ENCODE data around the gene TRAPPC2B.
A peak's percentile ranks its signal among the peaks of the same experiment; 100 is the strongest.

The TRAPPC2B gene

DNA sequence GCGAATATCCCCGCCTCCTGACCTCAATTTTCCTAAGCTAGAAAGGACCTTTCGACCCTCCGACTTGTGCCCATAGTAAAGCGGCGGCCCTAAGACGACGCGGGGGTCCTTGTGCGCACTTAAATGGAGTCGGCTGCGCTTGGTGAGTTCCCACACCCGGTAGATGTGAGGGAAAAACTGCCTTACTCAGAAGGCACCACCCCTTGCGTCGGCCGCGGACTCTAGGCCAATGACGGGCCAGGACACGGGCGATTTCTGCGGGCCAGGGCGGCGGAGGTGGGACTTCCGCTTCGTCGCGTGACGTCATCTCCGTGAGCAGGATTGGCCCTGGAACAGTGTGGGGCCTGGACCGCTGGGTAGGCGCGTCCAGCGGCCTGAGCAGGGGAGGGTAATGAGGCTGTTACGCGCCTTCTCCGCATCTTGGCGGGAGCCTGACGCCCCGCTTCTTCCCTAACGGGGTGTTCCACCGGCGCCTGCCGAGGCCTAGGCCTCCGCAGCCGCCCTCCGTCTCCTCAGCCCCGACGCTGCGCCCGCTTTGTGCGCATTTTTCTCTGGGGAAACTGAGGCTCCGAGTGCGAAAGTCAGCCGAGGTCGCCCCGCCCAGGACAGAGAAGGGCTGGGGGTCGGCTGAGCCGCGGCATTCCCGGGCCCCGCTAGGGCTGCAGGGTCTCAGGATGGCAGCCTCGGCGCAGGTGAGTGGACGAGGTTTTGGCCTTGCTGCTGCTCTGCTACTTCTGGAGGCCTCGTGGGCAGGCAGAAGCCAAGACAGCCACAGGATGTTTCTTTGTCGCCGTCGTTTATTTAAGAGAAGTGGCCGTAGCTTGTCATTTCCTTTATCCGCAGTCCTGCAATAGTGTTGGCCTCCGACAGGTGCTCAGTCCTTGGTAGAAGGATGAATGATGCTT lies 42.9 kb upstream of the TRAPPC2B start, which contains the start of gene ZNF543:
ZNF543 (plus strand) TSS at position 293 of the 905 bp plus-strand sequence; CDS start at position 675, 382 bp downstream.
- Histone ChIP-seq H3K27ac (ENCODE audit: low read length) (peak within 1 kb of the TSS; percentile 61; the same call in 1 of the 2 replicates), H3K4me3 (ENCODE audit: low read length) (peak within 1 kb of the TSS; percentile 91), H2AFZ (ENCODE audit: low read length) (peak within 1 kb of the TSS; percentile 89), H3K79me2 (ENCODE audit: low read length) (peaks cover 26% of the 10 kb centered on the region), H4K20me1 (ENCODE audit: insufficient read depth, low read length) (no peaks in the 10 kb centered on the region), H3K27me3 (replicated peaks; ENCODE audit: insufficient read depth, low read length) (no peaks in the 10 kb centered on the region), H3K36me3 (replicated peaks; ENCODE audit: insufficient read depth, low read length) (peaks cover 5% of the 10 kb centered on the region; the same call in 1 of the 2 replicates), H3K9ac (ENCODE audit: low read length) (peak within 1 kb of the TSS; percentile 98), H3K9me3 (replicated peaks; ENCODE audit: insufficient read depth, low read length) (no peaks in the 10 kb centered on the region), H3F3A (ENCODE audit: insufficient read depth, low read length) (no peaks in the 10 kb centered on the region), H3K4me2 (ENCODE audit: low read depth, low read length) (peak within 1 kb of the TSS; percentile 85), H3K4me1 (ENCODE audit: low read length) (peaks cover 12% of the 10 kb centered on the region), H3K9me2 (replicated peaks; ENCODE audit: insufficient read depth, low read length) (no peaks in the 10 kb centered on the region)
- TF ChIP-seq, protein P1, sequence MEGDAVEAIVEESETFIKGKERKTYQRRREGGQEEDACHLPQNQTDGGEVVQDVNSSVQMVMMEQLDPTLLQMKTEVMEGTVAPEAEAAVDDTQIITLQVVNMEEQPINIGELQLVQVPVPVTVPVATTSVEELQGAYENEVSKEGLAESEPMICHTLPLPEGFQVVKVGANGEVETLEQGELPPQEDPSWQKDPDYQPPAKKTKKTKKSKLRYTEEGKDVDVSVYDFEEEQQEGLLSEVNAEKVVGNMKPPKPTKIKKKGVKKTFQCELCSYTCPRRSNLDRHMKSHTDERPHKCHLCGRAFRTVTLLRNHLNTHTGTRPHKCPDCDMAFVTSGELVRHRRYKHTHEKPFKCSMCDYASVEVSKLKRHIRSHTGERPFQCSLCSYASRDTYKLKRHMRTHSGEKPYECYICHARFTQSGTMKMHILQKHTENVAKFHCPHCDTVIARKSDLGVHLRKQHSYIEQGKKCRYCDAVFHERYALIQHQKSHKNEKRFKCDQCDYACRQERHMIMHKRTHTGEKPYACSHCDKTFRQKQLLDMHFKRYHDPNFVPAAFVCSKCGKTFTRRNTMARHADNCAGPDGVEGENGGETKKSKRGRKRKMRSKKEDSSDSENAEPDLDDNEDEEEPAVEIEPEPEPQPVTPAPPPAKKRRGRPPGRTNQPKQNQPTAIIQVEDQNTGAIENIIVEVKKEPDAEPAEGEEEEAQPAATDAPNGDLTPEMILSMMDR (IDR thresholded peaks at IDR 0.05; ENCODE audit: low read length): no peak
- TF ChIP-seq EZH2 (optimal IDR thresholded peaks at IDR 0.05; ENCODE audit: low read depth, low read length) (no peak), EZH2phosphoT487 (IDR thresholded peaks at IDR 0.05; ENCODE audit: low read length) (no peak)
- peak; percentile 97 for DNase-seq

DNA sequence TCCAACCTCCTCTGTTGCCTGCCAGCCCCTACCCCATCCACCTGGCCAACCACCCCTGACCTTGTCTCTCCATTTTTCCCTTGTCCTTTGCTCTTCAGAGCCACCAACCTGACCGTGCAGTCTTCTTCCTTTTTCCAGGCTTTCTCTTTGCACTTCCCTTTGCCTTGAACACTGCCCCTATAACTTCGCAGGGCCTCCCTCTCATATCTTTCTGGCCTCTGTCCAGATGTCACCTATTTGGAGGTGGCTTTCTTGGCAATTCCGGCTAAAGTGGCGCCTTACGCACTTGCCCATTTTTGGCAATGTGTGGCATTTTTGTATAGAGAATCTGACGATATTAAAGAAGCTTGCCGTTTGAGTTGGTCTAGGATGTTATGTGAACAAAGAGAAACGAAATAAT lies 42.2 kb upstream of the TRAPPC2B start:
- Histone ChIP-seq H3K4me3 (ENCODE audit: low read length) (peak overlapping the region; percentile 91), H3K27me3 (replicated peaks; ENCODE audit: insufficient read depth, low read length) (no peaks in the 10 kb centered on the region), H3K4me2 (ENCODE audit: low read depth, low read length) (peak overlapping the region; percentile 85), H3K36me3 (replicated peaks; ENCODE audit: insufficient read depth, low read length) (peaks cover 10% of the 10 kb centered on the region; the same call in 1 of the 2 replicates), H3K27ac (ENCODE audit: low read length) (peak overlapping the region; percentile 61; the same call in 1 of the 2 replicates), H3F3A (ENCODE audit: insufficient read depth, low read length) (no peaks in the 10 kb centered on the region), H4K20me1 (ENCODE audit: insufficient read depth, low read length) (no peaks in the 10 kb centered on the region), H3K9me2 (replicated peaks; ENCODE audit: insufficient read depth, low read length) (no peaks in the 10 kb centered on the region), H3K79me2 (ENCODE audit: low read length) (peaks cover 26% of the 10 kb centered on the region), H2AFZ (ENCODE audit: low read length) (peak overlapping the region; percentile 89; the same call in 1 of the 2 replicates), H3K9ac (ENCODE audit: low read length) (peak overlapping the region; percentile 98), H3K4me1 (ENCODE audit: low read length) (peaks cover 12% of the 10 kb centered on the region), H3K9me3 (replicated peaks; ENCODE audit: insufficient read depth, low read length) (no peaks in the 10 kb centered on the region)
- TF ChIP-seq EZH2 (optimal IDR thresholded peaks at IDR 0.05; ENCODE audit: low read depth, low read length): no peak
- TF ChIP-seq, protein P1 (IDR thresholded peaks at IDR 0.05; ENCODE audit: low read length): no peak
- no peak for TF ChIP-seq EZH2phosphoT487 (IDR thresholded peaks at IDR 0.05; ENCODE audit: low read length)
- DNase-seq: no peak

DNA sequence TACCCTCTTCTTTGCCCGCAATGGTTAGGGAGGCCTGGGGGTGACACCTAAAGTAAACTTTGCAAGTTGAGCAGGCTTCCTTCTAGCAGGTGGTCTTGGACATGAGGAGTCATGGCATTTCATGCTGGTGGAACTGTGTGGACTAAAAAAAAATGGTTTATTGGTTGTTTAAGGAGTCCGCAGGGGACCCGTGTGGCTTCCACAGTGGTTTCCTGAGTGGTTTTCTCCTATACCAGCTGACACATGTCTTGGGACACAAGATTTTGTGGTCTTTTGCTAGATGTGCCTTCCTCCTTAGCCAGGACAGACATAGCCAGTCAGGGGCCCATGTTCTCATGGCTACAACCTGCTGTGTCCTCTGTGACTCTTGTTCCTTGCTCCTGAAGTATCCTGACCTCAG lies 41.6 kb upstream of the TRAPPC2B start:
- peaks cover 12% of the 10 kb centered on the region for H3K4me1 ChIP-seq (ENCODE audit: low read length)
- H3K9me3 ChIP-seq (replicated peaks; ENCODE audit: insufficient read depth, low read length): no peaks in the 10 kb centered on the region
- H3K27me3 ChIP-seq (replicated peaks; ENCODE audit: insufficient read depth, low read length): no peaks in the 10 kb centered on the region
- no peaks in the 10 kb centered on the region for H3K9me2 ChIP-seq (replicated peaks; ENCODE audit: insufficient read depth, low read length)
- no peak for DNase-seq
- no peak overlapping the region for H2AFZ ChIP-seq (ENCODE audit: low read length)
- no peaks in the 10 kb centered on the region for H4K20me1 ChIP-seq (ENCODE audit: insufficient read depth, low read length)
- H3K4me3 ChIP-seq (ENCODE audit: low read length): peak overlapping the region; percentile 91; the same call in 1 of the 2 replicates
- H3K79me2 ChIP-seq (ENCODE audit: low read length): peaks cover 26% of the 10 kb centered on the region
- no peak overlapping the region for H3K27ac ChIP-seq (ENCODE audit: low read length)
- H3K36me3 ChIP-seq (replicated peaks; ENCODE audit: insufficient read depth, low read length): peaks cover 10% of the 10 kb centered on the region; the same call in 1 of the 2 replicates
- H3K4me2 ChIP-seq (ENCODE audit: low read depth, low read length): peak overlapping the region; percentile 85
- no peaks in the 10 kb centered on the region for H3F3A ChIP-seq (ENCODE audit: insufficient read depth, low read length)
- TF ChIP-seq EZH2phosphoT487 (IDR thresholded peaks at IDR 0.05; ENCODE audit: low read length) (no peak), EZH2 (optimal IDR thresholded peaks at IDR 0.05; ENCODE audit: low read depth, low read length) (no peak)
- TF ChIP-seq, protein P1 (IDR thresholded peaks at IDR 0.05; ENCODE audit: low read length): no peak
- H3K9ac ChIP-seq (ENCODE audit: low read length): no peak overlapping the region
